ENCODE results near the gene UCK1. TPM values are rescaled to one million over a fixed set of nuclear protein-coding genes. Genes with fewer than 3 reads are reported as not detected.

The UCK1 gene
- total and polyA plus RNA-seq, 2 of the 13 experiments (the other 11 are each of a cell fraction or from before 2014, with no cell fraction given) = 11.0 to 24.1 TPM

GRCh38 chr9:131562032-131562959 is 31.2 kb upstream of the UCK1 start:
- Histone ChIP-seq H4K20me1 (ENCODE audit: insufficient read depth, low read length) (no peaks in the 10 kb centered on the region), H3K79me2 (ENCODE audit: insufficient read depth, low read length) (no peaks in the 10 kb centered on the region), H3K36me3 (replicated peaks in 1 of 2; ENCODE audit: control insufficient read depth in 1 of 2, insufficient read depth in 2 of 2, low read length in 2 of 2) (no peaks in the 10 kb centered on the region), H3K4me1 (ENCODE audit: insufficient read depth, low read length) (peaks cover 5% of the 10 kb centered on the region; the same call in 1 of the 2 replicates), H3K9me3 (ENCODE audit: low read length) (no peaks in the 10 kb centered on the region), H3K27ac (ENCODE audit: extremely low read length, insufficient read depth, low read length) (no peak overlapping the region), H2AFZ (ENCODE audit: low read length) (no peak overlapping the region), H3K27me3 (ENCODE audit: control insufficient read depth in 1 of 2, insufficient read depth in 2 of 2, low read length in 2 of 2) (peaks cover 2 to 12% of the 10 kb centered on the region in 2 experiments; a peak in 2 of 5 replicates), H3K4me2 (ENCODE audit: low read depth, low read length) (no peak overlapping the region), H3K9ac (ENCODE audit: insufficient read depth, low read depth, low read length) (no peak overlapping the region), H3K4me3 (replicated peaks in 1 of 3; ENCODE audit: insufficient read depth in 1 of 3, low read depth in 2 of 3, low read length in 3 of 3) (no peak overlapping the region)
- CTCF ChIA-PET (ENCODE audit: low intra/inter-chr PET ratio, low total read pairs) = no interaction called here
- no peak for ATAC-seq
- intact Hi-C loops (cut with micrococcal nuclease; ENCODE audit: unreplicated experiment) (no loop called here), in situ Hi-C loops (cut with HindIII; ENCODE audit: extremely low pct_ligation_motif_present, low pct_unique_long_range_greater_than_20kb) (no loop called here)
- peak; percentile 18 for DNase-seq (ENCODE audit: low spot score)
- peak; percentile 88 for TF ChIP-seq ZNF317 (CRISPR knock-in tag; IDR thresholded peaks at IDR 0.05)
- no peak for TF ChIP-seq ATM (IDR thresholded peaks at IDR 0.05; ENCODE audit: borderline replicate concordance)
- peak; percentile 67 for TF ChIP-seq CEBPG (CRISPR knock-in tag; IDR thresholded peaks at IDR 0.05)
- peak; percentile 56; the same call in 1 of the 2 replicates for TF ChIP-seq CEBPB (IDR thresholded peaks at IDR 0.05; ENCODE audit: borderline replicate concordance, low read depth, low read length)
- no peak for TF ChIP-seq ZFYVE20 (CRISPR knock-in tag; IDR thresholded peaks at IDR 0.05; ENCODE audit: borderline replicate concordance, low read depth)
- peak; percentile 58 for TF ChIP-seq TEAD3 (CRISPR knock-in tag; optimal IDR thresholded peaks at IDR 0.05; ENCODE audit: borderline replicate concordance)
- TF ChIP-seq ATF2 (CRISPR knock-in tag; IDR thresholded peaks at IDR 0.05) = peak; percentile 53; the same call in 1 of the 2 replicates
- no peak for TF ChIP-seq NFE2 (CRISPR knock-in tag; IDR thresholded peaks at IDR 0.05)
- TF ChIP-seq ATF4 (CRISPR knock-in tag; IDR thresholded peaks at IDR 0.05) = peak in 1 of 2 experiments; percentile 55; a peak in 1 of 4 replicates
- 0 out of 2 replicates have a peak, but pooled peaks have one; percentile 19 for TF ChIP-seq ATF7 (IDR thresholded peaks at IDR 0.05)
- TF ChIP-seq ATF7 (CRISPR knock-in tag; IDR thresholded peaks at IDR 0.05) = no peak
- no TSS peak for BruUV-seq (replicated peaks)
- WGBS (ENCODE audit: low lambda C conversion rate) = 25% methylated on average over 9 of the region's 9 CpGs
- POLR2A ChIA-PET = no interaction called here
- FAIRE-seq = no peak

Data from HepG2 (cell line).